ENCODE data around the gene DTNA. TPM values are rescaled to one million over a fixed set of nuclear protein-coding genes. Genes with fewer than 3 reads are reported as not detected.

The DTNA gene
- total RNA-seq, 1 experiment from 2014 or later: 9.0 TPM

- no peak overlapping the region for H3K4me3 Mint-ChIP-seq (ENCODE audit: low read depth, unreplicated experiment)
- no TSS peak for BruUV-seq (replicated peaks)
- no peaks in the 10 kb centered on the region for H3K9me3 Mint-ChIP-seq (ENCODE audit: low read depth, unreplicated experiment)
- H3K27me3 Mint-ChIP-seq (ENCODE audit: unreplicated experiment): no peaks in the 10 kb centered on the region
- H3K36me3 Mint-ChIP-seq (ENCODE audit: insufficient read depth, unreplicated experiment): peaks cover 7% of the 10 kb centered on the region
- CTCF ChIA-PET: no interaction called here
- DNase-seq: no peak
- intact Hi-C loops (cut with micrococcal nuclease; ENCODE audit: unreplicated experiment): loop anchor here (10.0 kb wide), 1 partner anchor 142 kb away; no protein-coding TSS in a partner anchor
- H3K27ac Mint-ChIP-seq (ENCODE audit: unreplicated experiment): no peak overlapping the region
- no peak for TF ChIP-seq CTCF (IDR thresholded peaks at IDR 0.05; ENCODE audit: unreplicated experiment)
- H3K4me1 Mint-ChIP-seq (ENCODE audit: low read depth, unreplicated experiment): no peaks in the 10 kb centered on the region
These were observed 152.5 kb downstream of the DTNA start for GRCh38 chr18:34862561-34862960.

GRCh38 chr18:34863702-34864101, 153.6 kb downstream of the DTNA start:
- no peak for TF ChIP-seq CTCF (IDR thresholded peaks at IDR 0.05; ENCODE audit: unreplicated experiment)
- no peak for DNase-seq
- CTCF ChIA-PET: interaction anchor here (0.7 to 1.2 kb wide), 2 partner anchors 175 to 1697 kb away, joined by 3 read pairs; no protein-coding TSS in a partner anchor
- H3K4me3 Mint-ChIP-seq (ENCODE audit: low read depth, unreplicated experiment): no peak overlapping the region
- no TSS peak for BruUV-seq (replicated peaks)
- no peaks in the 10 kb centered on the region for H3K4me1 Mint-ChIP-seq (ENCODE audit: low read depth, unreplicated experiment)
- H3K27ac Mint-ChIP-seq (ENCODE audit: unreplicated experiment): no peak overlapping the region
- H3K36me3 Mint-ChIP-seq (ENCODE audit: insufficient read depth, unreplicated experiment): peaks cover 7% of the 10 kb centered on the region
- no peaks in the 10 kb centered on the region for H3K9me3 Mint-ChIP-seq (ENCODE audit: low read depth, unreplicated experiment)
- intact Hi-C loops (cut with micrococcal nuclease; ENCODE audit: unreplicated experiment): loop anchor here (10.0 kb wide), 1 partner anchor 141 kb away; no protein-coding TSS in a partner anchor
- H3K27me3 Mint-ChIP-seq (ENCODE audit: unreplicated experiment): no peaks in the 10 kb centered on the region

GRCh38 chr18:34864836-34865497, 154.9 kb downstream of the DTNA start:
- Mint-ChIP-seq H3K36me3 (ENCODE audit: insufficient read depth, unreplicated experiment) (peaks cover 7% of the 10 kb centered on the region), H3K4me1 (ENCODE audit: low read depth, unreplicated experiment) (no peaks in the 10 kb centered on the region), H3K27ac (ENCODE audit: unreplicated experiment) (no peak overlapping the region), H3K27me3 (ENCODE audit: unreplicated experiment) (no peaks in the 10 kb centered on the region), H3K9me3 (ENCODE audit: low read depth, unreplicated experiment) (no peaks in the 10 kb centered on the region), H3K4me3 (ENCODE audit: low read depth, unreplicated experiment) (no peak overlapping the region)
- CTCF ChIA-PET: interaction anchor here (2.3 kb wide), 1 partner anchor 279 kb away, joined by 16 read pairs; no protein-coding TSS in a partner anchor
- TF ChIP-seq CTCF (IDR thresholded peaks at IDR 0.05; ENCODE audit: unreplicated experiment): no peak
- no peak for DNase-seq
- no TSS peak for BruUV-seq (replicated peaks)
- intact Hi-C loops (cut with micrococcal nuclease; ENCODE audit: unreplicated experiment): loop anchor here (10.0 kb wide), 1 partner anchor 140 kb away; no protein-coding TSS in a partner anchor

GRCh38 chr18:34866310-34866709, 156.2 kb downstream of the DTNA start:
- H3K4me1 Mint-ChIP-seq (ENCODE audit: low read depth, unreplicated experiment): no peaks in the 10 kb centered on the region
- no peak for TF ChIP-seq CTCF (IDR thresholded peaks at IDR 0.05; ENCODE audit: unreplicated experiment)
- H3K9me3 Mint-ChIP-seq (ENCODE audit: low read depth, unreplicated experiment): no peaks in the 10 kb centered on the region
- no peak for DNase-seq
- CTCF ChIA-PET: interaction anchor here (0.7 to 2.3 kb wide), 3 partner anchors 205 to 1433 kb away, joined by 3 to 16 read pairs (median 3); no protein-coding TSS in a partner anchor
- no peak overlapping the region for H3K27ac Mint-ChIP-seq (ENCODE audit: unreplicated experiment)
- no TSS peak for BruUV-seq (replicated peaks)
- H3K27me3 Mint-ChIP-seq (ENCODE audit: unreplicated experiment): no peaks in the 10 kb centered on the region
- H3K4me3 Mint-ChIP-seq (ENCODE audit: low read depth, unreplicated experiment): no peak overlapping the region
- H3K36me3 Mint-ChIP-seq (ENCODE audit: insufficient read depth, unreplicated experiment): no peaks in the 10 kb centered on the region
- intact Hi-C loops (cut with micrococcal nuclease; ENCODE audit: unreplicated experiment): loop anchor here (2.0 to 10.0 kb wide), 2 partner anchors 138 to 278 kb away; no protein-coding TSS in a partner anchor
